Nephron progenitor cell (in vitro differentiated cells): ENCODE data around the gene FMO1.
A peak's percentile ranks its signal among the peaks of the same experiment; 100 is the strongest.

Experiments used
- DNase-seq: peaks from one replicate; pipeline ENCODE4 v3.0.0; 2021
- H3K27ac Mint-ChIP-seq: 2 replicates; pipeline ENCODE4 v1.8.0; 2021; ENCODE audit warnings: mild to moderate bottlenecking, moderate library complexity, mixed read lengths
- H3K27me3 Mint-ChIP-seq: 2 replicates; pipeline ENCODE4 v1.8.0; 2021; ENCODE audit warnings: mild to moderate bottlenecking, low read depth, mixed read lengths; ENCODE audit not compliant: poor library complexity
- H3K36me3 Mint-ChIP-seq: 2 replicates; pipeline ENCODE4 v1.8.0; 2021; ENCODE audit warnings: low read depth, mixed read lengths
- H3K4me1 Mint-ChIP-seq: 2 replicates; pipeline ENCODE4 v1.8.0; 2021; ENCODE audit warnings: mixed read lengths
- H3K4me3 Mint-ChIP-seq: 2 replicates; pipeline ENCODE4 v1.8.0; 2021; ENCODE audit warnings: mild to moderate bottlenecking, moderate library complexity, mixed read lengths
- H3K9me3 Mint-ChIP-seq: 2 replicates; pipeline ENCODE4 v1.8.0; 2021; ENCODE audit warnings: mild to moderate bottlenecking, moderate library complexity, mixed read lengths
- TF ChIP-seq, protein P1 (sequence below): fragments of 200-600 bp; sonication (generic); IDR thresholded peaks from 2 replicates; pipeline ENCODE4 v1.5.0; 2021; ENCODE audit warnings: antibody characterized with exemption

The FMO1 gene

GRCh38 chr1:171311771-171312558 lies 63.7 kb downstream of the FMO1 start:
- no peaks in the 10 kb centered on the region for H3K9me3 Mint-ChIP-seq
- H3K27me3 Mint-ChIP-seq = peaks cover 8% of the 10 kb centered on the region
- DNase-seq = no peak
- H3K4me1 Mint-ChIP-seq = peaks cover 23% of the 10 kb centered on the region
- TF ChIP-seq, protein P1, sequence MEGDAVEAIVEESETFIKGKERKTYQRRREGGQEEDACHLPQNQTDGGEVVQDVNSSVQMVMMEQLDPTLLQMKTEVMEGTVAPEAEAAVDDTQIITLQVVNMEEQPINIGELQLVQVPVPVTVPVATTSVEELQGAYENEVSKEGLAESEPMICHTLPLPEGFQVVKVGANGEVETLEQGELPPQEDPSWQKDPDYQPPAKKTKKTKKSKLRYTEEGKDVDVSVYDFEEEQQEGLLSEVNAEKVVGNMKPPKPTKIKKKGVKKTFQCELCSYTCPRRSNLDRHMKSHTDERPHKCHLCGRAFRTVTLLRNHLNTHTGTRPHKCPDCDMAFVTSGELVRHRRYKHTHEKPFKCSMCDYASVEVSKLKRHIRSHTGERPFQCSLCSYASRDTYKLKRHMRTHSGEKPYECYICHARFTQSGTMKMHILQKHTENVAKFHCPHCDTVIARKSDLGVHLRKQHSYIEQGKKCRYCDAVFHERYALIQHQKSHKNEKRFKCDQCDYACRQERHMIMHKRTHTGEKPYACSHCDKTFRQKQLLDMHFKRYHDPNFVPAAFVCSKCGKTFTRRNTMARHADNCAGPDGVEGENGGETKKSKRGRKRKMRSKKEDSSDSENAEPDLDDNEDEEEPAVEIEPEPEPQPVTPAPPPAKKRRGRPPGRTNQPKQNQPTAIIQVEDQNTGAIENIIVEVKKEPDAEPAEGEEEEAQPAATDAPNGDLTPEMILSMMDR = no peak
- H3K4me3 Mint-ChIP-seq = no peak overlapping the region
- no peak overlapping the region for H3K27ac Mint-ChIP-seq
- H3K36me3 Mint-ChIP-seq = no peaks in the 10 kb centered on the region

GRCh38 chr1:171313319-171313834 lies 65.1 kb downstream of the FMO1 start:
- no peak for DNase-seq
- no peak overlapping the region for H3K27ac Mint-ChIP-seq
- H3K4me3 Mint-ChIP-seq = peak overlapping the region; percentile 81
- no peaks in the 10 kb centered on the region for H3K9me3 Mint-ChIP-seq
- TF ChIP-seq, protein P1 = no peak
- H3K27me3 Mint-ChIP-seq = peaks cover 8% of the 10 kb centered on the region
- H3K36me3 Mint-ChIP-seq = no peaks in the 10 kb centered on the region
- peaks cover 22% of the 10 kb centered on the region for H3K4me1 Mint-ChIP-seq

DNA sequence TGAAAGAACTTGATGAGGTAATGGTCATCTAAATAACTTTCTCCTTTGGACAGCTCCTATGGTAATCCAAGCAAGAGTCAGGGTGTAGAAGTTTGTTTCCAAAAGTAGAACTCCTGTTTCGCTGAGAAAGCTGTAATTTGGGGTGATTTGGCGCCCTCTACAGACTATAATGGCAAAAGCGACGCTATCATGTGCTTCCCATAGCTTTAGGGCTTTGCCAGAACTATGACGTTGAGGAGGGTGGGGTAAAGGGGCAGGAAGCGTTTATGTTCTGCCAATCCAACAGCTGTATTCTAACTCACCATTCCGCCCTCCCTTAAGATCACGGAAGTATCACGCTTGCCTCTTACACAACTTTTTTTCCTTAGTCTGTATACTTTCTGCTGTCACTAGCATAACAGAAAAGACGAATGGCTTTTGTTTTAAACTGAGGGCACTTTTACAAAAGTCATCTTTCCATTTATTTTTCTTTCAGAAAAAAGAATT lies 65.6 kb downstream of the FMO1 start, which contains the start of gene FMO4:
Gene FMO4, plus strand, starts transcription at position 349 of the 486 bp plus-strand sequence. CDS start 5,643 bp downstream, outside the sequence.
- Mint-ChIP-seq H3K4me1 (peaks cover 22% of the 10 kb centered on the region), H3K27me3 (peaks cover 8% of the 10 kb centered on the region), H3K9me3 (peaks cover 1% of the 10 kb centered on the region), H3K4me3 (peak within 1 kb of the TSS; percentile 81), H3K36me3 (peaks cover 3% of the 10 kb centered on the region), H3K27ac (no peak within 1 kb of the TSS)
- TF ChIP-seq, protein P1 = peak; percentile 77
- DNase-seq = peak; percentile 74

DNA sequence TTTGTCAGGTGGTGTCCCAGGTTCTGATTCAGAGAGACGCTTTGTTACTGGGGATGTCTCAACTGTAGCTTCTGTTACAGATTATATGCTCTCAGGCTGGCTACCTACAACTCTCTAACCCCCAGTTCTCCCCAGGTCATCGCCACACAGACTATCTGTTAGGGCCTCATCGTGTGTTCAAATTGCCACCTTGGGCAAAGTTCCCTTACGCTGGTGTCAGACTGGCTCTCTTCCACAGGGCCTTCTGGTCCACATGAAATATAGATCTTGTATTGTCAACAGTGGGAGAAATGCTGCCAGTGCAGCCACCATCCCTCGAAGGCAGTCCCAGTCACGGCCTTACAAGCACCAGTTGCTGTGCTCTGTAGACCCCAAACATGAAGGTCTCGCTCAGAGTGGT lies 81.0 kb downstream of the FMO1 start:
- Mint-ChIP-seq H3K27ac (peak overlapping the region; percentile 21), H3K36me3 (no peaks in the 10 kb centered on the region), H3K27me3 (no peaks in the 10 kb centered on the region), H3K4me3 (no peak overlapping the region), H3K9me3 (no peaks in the 10 kb centered on the region), H3K4me1 (no peaks in the 10 kb centered on the region)
- TF ChIP-seq, protein P1 = no peak
- no peak for DNase-seq

DNA sequence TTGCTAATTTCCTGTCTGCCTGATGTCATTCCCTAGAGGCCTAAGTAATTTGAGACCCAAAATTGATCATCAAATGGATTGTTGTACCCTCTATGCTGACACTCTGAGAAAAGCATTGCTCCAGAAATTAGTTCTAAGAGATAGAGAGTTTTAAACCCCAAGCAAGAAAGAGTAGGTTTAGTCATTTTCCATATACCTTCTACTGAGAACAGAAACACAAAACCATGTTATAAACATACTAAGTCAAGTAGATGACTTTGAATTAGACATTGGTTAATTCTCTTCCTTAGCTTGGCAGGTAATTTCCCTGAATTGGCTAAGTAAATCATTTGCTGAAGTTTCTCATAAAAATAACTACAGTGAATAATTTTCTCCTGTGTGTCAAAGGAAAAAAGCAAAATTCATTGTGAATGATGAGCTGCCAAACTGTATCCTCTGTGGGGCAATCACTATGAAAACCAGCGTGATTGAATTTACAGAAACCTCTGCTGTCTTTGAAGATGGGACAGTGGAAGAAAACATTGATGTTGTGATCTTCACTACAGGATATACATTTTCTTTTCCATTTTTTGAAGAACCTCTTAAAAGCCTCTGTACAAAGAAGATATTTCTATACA lies 85.8 kb downstream of the FMO1 start:
- H3K9me3 Mint-ChIP-seq = no peaks in the 10 kb centered on the region
- no peaks in the 10 kb centered on the region for H3K36me3 Mint-ChIP-seq
- DNase-seq = no peak
- no peak overlapping the region for H3K4me3 Mint-ChIP-seq
- H3K27me3 Mint-ChIP-seq = no peaks in the 10 kb centered on the region
- no peak overlapping the region for H3K27ac Mint-ChIP-seq
- TF ChIP-seq, protein P1 = no peak
- H3K4me1 Mint-ChIP-seq = no peaks in the 10 kb centered on the region
